HG02642 (cell line): ENCODE data around the gene TNFAIP1.

ENCODE experiments used
- ATAC-seq: cut with Tn5 transposase; IDR thresholded peaks from one replicate; pipeline ENCODE4 v1.9.1; 2021; ENCODE audit warnings: mild to moderate bottlenecking; ENCODE audit not compliant: unreplicated experiment, poor library complexity

TNFAIP1 gene

DNA sequence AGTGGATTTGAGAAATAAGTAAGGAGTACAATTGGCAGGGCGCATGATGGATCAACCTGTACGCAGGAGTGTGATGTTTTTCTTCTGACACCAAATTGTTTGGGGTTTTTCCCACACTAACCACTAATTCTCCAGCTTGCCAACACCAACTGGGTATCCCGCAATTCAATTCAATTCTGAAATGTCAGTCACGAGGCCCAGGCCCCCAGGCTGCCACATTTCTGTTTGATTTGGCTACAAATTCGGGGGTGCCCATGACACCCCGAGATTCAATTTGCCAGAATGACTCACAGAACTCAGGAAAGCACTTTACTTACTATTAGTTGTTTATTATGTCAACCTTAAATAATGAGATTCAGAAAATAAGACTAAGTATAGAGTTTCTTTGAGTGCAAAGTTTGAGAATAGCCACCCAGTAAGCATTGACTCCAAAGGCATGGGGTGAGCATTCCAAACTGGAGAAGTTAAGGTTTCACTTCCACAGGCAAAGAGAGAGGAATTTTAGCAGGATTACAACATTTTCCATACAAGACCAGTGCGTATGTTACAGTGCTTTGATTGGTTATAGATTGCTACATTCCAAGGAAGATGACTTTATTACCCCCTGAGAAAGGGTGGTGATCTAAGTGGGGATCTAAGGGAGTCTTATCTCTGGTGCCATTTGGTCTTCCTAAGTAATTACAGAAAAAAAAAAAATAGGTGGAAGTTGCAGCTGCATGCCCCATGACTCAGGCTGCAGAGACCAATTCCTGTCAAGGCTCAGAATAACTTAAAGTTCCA, 59.0 kb downstream of the TNFAIP1 start:
- ATAC-seq = no peak

- ATAC-seq = no peak
Measured at GRCh38 chr17:28395426-28395825, 59.9 kb downstream of the TNFAIP1 start.

GRCh38 chr17:28395968-28396367, 60.4 kb downstream of the TNFAIP1 start:
- ATAC-seq = no peak
